ENCODE results near the gene ACADS. TPM values are rescaled to one million over a fixed set of nuclear protein-coding genes. Genes with fewer than 3 reads are reported as not detected.
A peak's percentile ranks its signal among the peaks of the same experiment; 100 is the strongest.

The ACADS gene
- total RNA-seq, 2 donors from 2014 or later: 49.4 to 52.0 TPM

GRCh38 chr12:120698665-120699064 lies 27.0 kb upstream of the ACADS start:
- ATAC-seq (peak in 1 of 2 donors; percentile 56), DNase-seq (no peak)
- intact Hi-C loops (cut with DNase I): no loop called here

- DNase-seq: no peak
- intact Hi-C loops (cut with DNase I): no loop called here
- ATAC-seq: no peak
Observed at GRCh38 chr12:120699553-120699952, 26.1 kb upstream of the ACADS start.

- intact Hi-C loops (cut with DNase I): no loop called here
- ATAC-seq (peak in 1 of 2 donors; percentile 50), DNase-seq (no peak)
Observed at GRCh38 chr12:120700886-120701285, 24.7 kb upstream of the ACADS start.

GRCh38 chr12:120702637-120703036 lies 23.0 kb upstream of the ACADS start:
- DNase-seq (no peak), ATAC-seq (no peak)
- intact Hi-C loops (cut with DNase I): no loop called here

- no peak for DNase-seq
- ATAC-seq: no peak
Observed at GRCh38 chr12:120703311-120703942, 22.2 kb upstream of the ACADS start.

GRCh38 chr12:120705618-120706017 lies 20.0 kb upstream of the ACADS start:
- ATAC-seq (no peak), DNase-seq (no peak)
- intact Hi-C loops (cut with DNase I): no loop called here

More at GRCh38 chr12:120703311-120703942, 22.2 kb upstream of the ACADS start:
- intact Hi-C loops (cut with DNase I): no loop called here

- no peak for ATAC-seq
- intact Hi-C loops (cut with DNase I): no loop called here
Observed at GRCh38 chr12:120706029-120706428, 19.6 kb upstream of the ACADS start.

GRCh38 chr12:120708651-120709050 lies 17.0 kb upstream of the ACADS start:
- ATAC-seq (no peak), DNase-seq (no peak)
- intact Hi-C loops (cut with DNase I): no loop called here

More at GRCh38 chr12:120706029-120706428, 19.6 kb upstream of the ACADS start:
- DNase-seq: no peak

GRCh38 chr12:120710031-120710804 lies 15.4 kb upstream of the ACADS start, which contains the start of gene UNC119B:
UNC119B (plus strand) TSS chr12:120710458; CDS start chr12:120710475, 17 bp downstream.
- ATAC-seq (peak; percentile 94 to 95), DNase-seq (peak; percentile 85)
- intact Hi-C loops (cut with DNase I): no loop called here

GRCh38 chr12:120710805-120711296 lies 14.8 kb upstream of the ACADS start:
- intact Hi-C loops (cut with DNase I): no loop called here

GRCh38 chr12:120711411-120711810 lies 14.2 kb upstream of the ACADS start:
- intact Hi-C loops (cut with DNase I): no loop called here
- DNase-seq: no peak
- no peak for ATAC-seq

More at GRCh38 chr12:120710805-120711296, 14.8 kb upstream of the ACADS start:
- DNase-seq (no peak), ATAC-seq (peak; percentile 36 to 42)

GRCh38 chr12:120712610-120713009 lies 13.0 kb upstream of the ACADS start:
- ATAC-seq (no peak), DNase-seq (no peak)
- intact Hi-C loops (cut with DNase I): no loop called here

GRCh38 chr12:120713861-120714482 lies 11.7 kb upstream of the ACADS start:
- peak; percentile 65 for DNase-seq

GRCh38 chr12:120718055-120718454 lies 7.6 kb upstream of the ACADS start:
- ATAC-seq (no peak), DNase-seq (no peak)
- intact Hi-C loops (cut with DNase I): loop anchor here in 1 of 2 donors (5.0 kb wide), 2 partner anchors 71 to 136 kb away; partner anchors contain the start of gene POP5

More at GRCh38 chr12:120713861-120714482, 11.7 kb upstream of the ACADS start:
- ATAC-seq: peak; percentile 55 to 59
- intact Hi-C loops (cut with DNase I): loop anchor here in 1 of 2 donors (2.0 kb wide), 2 partner anchors 67 to 131 kb away; no protein-coding TSS in a partner anchor

GRCh38 chr12:120719072-120719471 lies 6.6 kb upstream of the ACADS start:
- DNase-seq (no peak), ATAC-seq (no peak)
- intact Hi-C loops (cut with DNase I): loop anchor here in 1 of 2 donors (5.0 kb wide), 2 partner anchors 72 to 137 kb away; partner anchors contain the start of gene POP5

- ATAC-seq: no peak
- no peak for DNase-seq
- intact Hi-C loops (cut with DNase I): loop anchor here in 1 of 2 donors (5.0 kb wide), 2 partner anchors 72 to 137 kb away; partner anchors contain the start of gene POP5
Observed at GRCh38 chr12:120719496-120720233, 6.0 kb upstream of the ACADS start.

- ATAC-seq (peak; percentile 70 to 81), DNase-seq (no peak)
- intact Hi-C loops (cut with DNase I): no loop called here
Observed at GRCh38 chr12:120720234-120720986, 5.2 kb upstream of the ACADS start.

Measured in left cardiac atrium (tissue), 4 donors.